HCT116 (cell line): Measurements from ENCODE around the gene NID2. TPM values are rescaled to one million over a fixed set of nuclear protein-coding genes. Genes with fewer than 3 reads are reported as not detected.
A peak's percentile ranks its signal among the peaks of the same experiment; 100 is the strongest.

Source experiments
- ATAC-seq: fragments of 200-7000 bp; cut with Tn5 transposase; 2 replicates; pipeline ENCODE4 v1.9.1; 2020; ENCODE audit warnings: mild to moderate bottlenecking, moderate library complexity
- BruUV-seq: library from RNA; stranded (reverse); fragments of 400-500 nt; replicated peaks from 2 replicates; lab custom pipeline; 2021; lab: Mats Ljungman, UMichigan
- CTCF ChIA-PET: fragments of 300-600 bp; sonication (Branson Sonifier 250); formaldehyde crosslinking; loops from one replicate; lab custom pipeline; 2021; ENCODE audit warnings: antibody characterized with exemption; lab: Charles Lee
- POLR2A ChIA-PET: fragments of 300-600, 350-600 bp; sonication (Branson Sonifier 250); formaldehyde crosslinking; loops from one replicate; lab custom pipeline; 2021; ENCODE audit warnings: antibody characterized with exemption; lab: Charles Lee
- RAD21 ChIA-PET, 2 experiments: fragments of 300-600 bp; sonication (Branson Sonifier 250); formaldehyde crosslinking; loops; one replicate each; lab custom pipeline; 2023; ENCODE audit warnings: low total read pairs in 2 of 2; ENCODE audit not compliant: uncharacterized antibody in 2 of 2, unreplicated experiment in 2 of 2, low non-redundant PET in 1 of 2; lab: Charles Lee
- DNase-seq: peaks from one replicate; pipeline ENCODE4 v3.0.0-alpha.2; 2010; ENCODE audit warnings: low read depth, low spot score
- H2AFZ ChIP-seq: fragments of 200-600 bp; shearing (Covaris generic), sonication (generic); 2 replicates; pipeline ENCODE4 v1.6.1; 2017; ENCODE audit warnings: low read depth, mixed run types, mixed read lengths, antibody characterized with exemption, low read length; ENCODE audit not compliant: poor library complexity, severe bottlenecking
- H3K27ac ChIP-seq: 2 replicates; pipeline ENCODE4 v1.5.1; 2012; ENCODE audit warnings: low read depth, low read length
- H3K27me3 ChIP-seq: fragments of 200-600 bp; sonication (generic); 2 replicates; pipeline ENCODE4 v1.6.1; 2016; ENCODE audit warnings: mixed run types, low read length, mixed read lengths; ENCODE audit not compliant: insufficient read depth
- H3K36me3 ChIP-seq, 2 experiments: fragments of 200-500 bp in 1 of 2; fragments of 200-600 bp in 1 of 2; sonication (Bioruptor generic) in 1 of 2; sonication (generic) in 1 of 2; 2 replicates each; pipeline versions ENCODE4 v1.5.1 to v1.6.1; 2014 to 2016; ENCODE audit warnings: low read length in 2 of 2, inconsistent platforms in 1 of 2, mixed read lengths in 1 of 2, mixed run types in 1 of 2; ENCODE audit not compliant: insufficient read depth in 2 of 2, control insufficient read depth in 1 of 2
- H3K4me1 ChIP-seq, 2 experiments: fragments of 200-600 bp in 1 of 2; sonication (generic) in 1 of 2; 2 replicates each; pipeline versions ENCODE4 v1.5.1 to v1.6.1; 2012 to 2017; ENCODE audit warnings: low read length in 2 of 2, inconsistent platforms in 1 of 2, mild to moderate bottlenecking in 1 of 2, mixed read lengths in 1 of 2, mixed run types in 1 of 2, moderate library complexity in 1 of 2; ENCODE audit not compliant: insufficient read depth in 2 of 2, control insufficient read depth in 1 of 2
- H3K4me2 ChIP-seq: fragments of 200-600 bp; sonication (generic); 2 replicates; pipeline ENCODE4 v1.6.1; 2017; ENCODE audit warnings: mixed run types, low read length, mixed read lengths
- H3K4me3 ChIP-seq, 2 experiments: fragments of 200-600 bp in 1 of 2; sonication (generic) in 1 of 2; replicated peaks in 1 of 2; 2 replicates each; pipeline ENCODE4 v1.5.1; 2011 to 2016; ENCODE audit warnings: low read length in 2 of 2, control low read depth in 1 of 2, low read depth in 1 of 2, mild to moderate bottlenecking in 1 of 2, mixed read lengths in 1 of 2, mixed run types in 1 of 2
- H3K79me2 ChIP-seq: fragments of 200-600 bp; sonication (generic); 2 replicates; pipeline ENCODE4 v1.6.1; 2017; ENCODE audit warnings: mild to moderate bottlenecking, mixed run types, low read length, moderate library complexity, mixed read lengths; ENCODE audit not compliant: insufficient read depth
- H3K9ac ChIP-seq: fragments of 200-600 bp; sonication (generic); 2 replicates; pipeline ENCODE4 v1.6.1; 2016; ENCODE audit warnings: low read length, mixed read lengths
- H3K9me2 ChIP-seq: fragments of 200-600 bp; sonication (generic), shearing (Covaris generic); 2 replicates; pipeline ENCODE4 v1.6.1; 2017; ENCODE audit warnings: mixed run types, mild to moderate bottlenecking, moderate library complexity; ENCODE audit not compliant: insufficient read depth
- H3K9me3 ChIP-seq, 2 experiments: fragments of 200-500 bp in 1 of 2; fragments of 200-600 bp in 1 of 2; sonication (Bioruptor generic) in 1 of 2; sonication (generic) in 1 of 2; 2 replicates each; pipeline ENCODE4 v1.6.1; 2014 to 2017; ENCODE audit warnings: low read length in 2 of 2, mixed read lengths in 2 of 2, inconsistent platforms in 1 of 2, low read depth in 1 of 2, mild to moderate bottlenecking in 1 of 2, mixed run types in 1 of 2, moderate library complexity in 1 of 2; ENCODE audit not compliant: control insufficient read depth in 1 of 2, insufficient read depth in 1 of 2
- H4K20me1 ChIP-seq: fragments of 200-600 bp; sonication (generic), shearing (Covaris generic); 2 replicates; pipeline ENCODE4 v1.6.1; 2017; ENCODE audit warnings: mixed run types, mild to moderate bottlenecking, moderate library complexity; ENCODE audit not compliant: insufficient read depth
- CEBPB ChIP-seq: IDR thresholded peaks from 2 replicates; pipeline ENCODE4 v1.6.1; 2012; ENCODE audit warnings: low read depth
- EGR1 ChIP-seq: IDR thresholded peaks from 2 replicates; pipeline ENCODE4 v1.6.1; 2012; ENCODE audit warnings: low read depth
- EZH2 ChIP-seq: fragments of 200-600 bp; sonication (generic); IDR thresholded peaks from 2 replicates; pipeline ENCODE4 v1.6.1; 2017; ENCODE audit warnings: antibody characterized with exemption, mixed run types
- EZH2phosphoT487 ChIP-seq: fragments of 200-600 bp; IDR thresholded peaks from 2 replicates; pipeline ENCODE4 v1.6.1; 2018; ENCODE audit warnings: antibody characterized with exemption, borderline replicate concordance
- FOSL1 ChIP-seq: IDR thresholded peaks from 2 replicates; pipeline ENCODE4 v1.6.1; 2012; ENCODE audit warnings: low read depth
- JUND ChIP-seq: IDR thresholded peaks from 2 replicates; pipeline ENCODE4 v1.6.1; 2012
- POLR2AphosphoS5 ChIP-seq: IDR thresholded peaks from 2 replicates; pipeline ENCODE4 v1.6.1; 2011; ENCODE audit warnings: mild to moderate bottlenecking, low read depth, low read length, moderate library complexity
- RAD21 ChIP-seq: IDR thresholded peaks from 2 replicates; pipeline ENCODE4 v1.6.1; 2012; ENCODE audit warnings: low read depth, mild to moderate bottlenecking
- SIN3A ChIP-seq: IDR thresholded peaks from 2 replicates; pipeline ENCODE4 v1.6.1; 2012; ENCODE audit warnings: low read depth
- intact Hi-C: fragments of 100-400 bp; cut with micrococcal nuclease; formaldehyde crosslinking; loops from 2 replicates; pipeline ENCODE4 v1.10.0; 2022
- total RNA-seq: library from RNA; stranded (reverse); gene quantifications from one replicate; pipeline ENCODE4 v1.2.1, GENCODE V29; 2021; ENCODE audit not compliant: unreplicated experiment
- TF ChIP-seq, protein P1 (sequence below), 3 experiments: fragments of 200-600 bp in 1 of 3; sonication (generic) in 1 of 3; IDR thresholded peaks in 2 of 3; conservative IDR thresholded peaks in 1 of 3; 2 replicates each; pipeline ENCODE4 v1.5.1; 2012 to 2017; ENCODE audit warnings: low read depth in 2 of 3, low read length in 2 of 3, antibody characterized with exemption in 1 of 3, borderline replicate concordance in 1 of 3, control low read depth in 1 of 3, mild to moderate bottlenecking in 1 of 3, mixed read lengths in 1 of 3, mixed run types in 1 of 3, moderate library complexity in 1 of 3; ENCODE audit not compliant: insufficient read depth in 1 of 3
- TF ChIP-seq, protein P2 (sequence below): IDR thresholded peaks from 2 replicates; pipeline ENCODE4 v1.6.1; 2012; ENCODE audit warnings: low read depth
- TF ChIP-seq, protein P3 (sequence below): IDR thresholded peaks from 2 replicates; pipeline ENCODE4 v1.6.1; 2012
- TF ChIP-seq, protein P4 (sequence below): IDR thresholded peaks from 2 replicates; pipeline ENCODE4 v1.6.1; 2011; ENCODE audit warnings: mild to moderate bottlenecking, low read length, moderate library complexity; ENCODE audit not compliant: insufficient replicate concordance; ENCODE audit errors: extremely low read depth

NID2 gene
- total RNA-seq, 1 experiment from 2014 or later: 0.84 TPM

DNA sequence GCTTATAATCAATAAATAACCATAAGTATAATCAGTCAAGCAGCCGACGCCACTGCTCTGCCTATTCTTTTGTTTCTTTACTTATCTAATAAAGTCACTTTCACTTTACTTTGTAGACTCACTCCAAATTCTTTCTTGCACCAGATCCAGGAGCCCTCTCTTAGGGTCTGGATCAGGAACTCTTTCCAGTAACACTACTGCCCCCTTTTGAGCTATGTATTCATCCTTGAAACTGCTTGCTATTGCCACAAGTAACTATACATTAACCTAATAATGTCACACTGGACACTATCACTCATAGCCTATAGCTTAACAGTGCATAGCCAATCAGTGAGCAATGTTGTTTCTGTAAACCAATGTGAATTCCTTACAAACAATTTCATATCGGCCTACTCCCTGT, 2.8 kb upstream of the NID2 start:
- RAD21 ChIA-PET: interaction anchor here in 1 of 2 experiments (0.6 kb wide), 1 partner anchor 28 kb away, joined by 3 read pairs; no protein-coding TSS in a partner anchor
- no peak overlapping the region for H3K4me2 ChIP-seq
- no peak overlapping the region for H3K27ac ChIP-seq
- H3K4me3 ChIP-seq: no peak overlapping the region
- H2AFZ ChIP-seq: no peak overlapping the region
- H3K9me2 ChIP-seq: no peaks in the 10 kb centered on the region
- POLR2A ChIA-PET: no interaction called here
- H3K4me1 ChIP-seq: peaks cover 0 to 5% of the 10 kb centered on the region in 2 experiments; a peak in 1 of 4 replicates
- no peaks in the 10 kb centered on the region for H3K79me2 ChIP-seq
- intact Hi-C loops: no loop called here
- DNase-seq: no peak
- no peaks in the 10 kb centered on the region for H3K9me3 ChIP-seq
- H3K36me3 ChIP-seq: no peaks in the 10 kb centered on the region
- CTCF ChIA-PET: interaction anchor here (1.0 to 2.2 kb wide), 3 partner anchors 9 to 52 kb away, joined by 3 to 5 read pairs (median 3); no protein-coding TSS in a partner anchor
- peak; percentile 60; the same call in 1 of the 2 replicates for ATAC-seq
- no TSS peak for BruUV-seq
- no peaks in the 10 kb centered on the region for H4K20me1 ChIP-seq
- no peak overlapping the region for H3K9ac ChIP-seq
- TF ChIP-seq, protein P1, sequence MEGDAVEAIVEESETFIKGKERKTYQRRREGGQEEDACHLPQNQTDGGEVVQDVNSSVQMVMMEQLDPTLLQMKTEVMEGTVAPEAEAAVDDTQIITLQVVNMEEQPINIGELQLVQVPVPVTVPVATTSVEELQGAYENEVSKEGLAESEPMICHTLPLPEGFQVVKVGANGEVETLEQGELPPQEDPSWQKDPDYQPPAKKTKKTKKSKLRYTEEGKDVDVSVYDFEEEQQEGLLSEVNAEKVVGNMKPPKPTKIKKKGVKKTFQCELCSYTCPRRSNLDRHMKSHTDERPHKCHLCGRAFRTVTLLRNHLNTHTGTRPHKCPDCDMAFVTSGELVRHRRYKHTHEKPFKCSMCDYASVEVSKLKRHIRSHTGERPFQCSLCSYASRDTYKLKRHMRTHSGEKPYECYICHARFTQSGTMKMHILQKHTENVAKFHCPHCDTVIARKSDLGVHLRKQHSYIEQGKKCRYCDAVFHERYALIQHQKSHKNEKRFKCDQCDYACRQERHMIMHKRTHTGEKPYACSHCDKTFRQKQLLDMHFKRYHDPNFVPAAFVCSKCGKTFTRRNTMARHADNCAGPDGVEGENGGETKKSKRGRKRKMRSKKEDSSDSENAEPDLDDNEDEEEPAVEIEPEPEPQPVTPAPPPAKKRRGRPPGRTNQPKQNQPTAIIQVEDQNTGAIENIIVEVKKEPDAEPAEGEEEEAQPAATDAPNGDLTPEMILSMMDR (IDR thresholded peaks at IDR 0.05 in 2 of 3, conservative IDR thresholded peaks at IDR 0.05 in 1 of 3; ENCODE audit: borderline replicate concordance in 1 of 3, insufficient read depth in 1 of 3, low read depth in 2 of 3, low read length in 2 of 3): peak in 1 of 3 experiments; percentile 24; a peak in 1 of 6 replicates
- TF ChIP-seq FOSL1: no peak
- no peak for TF ChIP-seq CEBPB
- peak; percentile 24; the same call in 1 of the 2 replicates for TF ChIP-seq RAD21
- TF ChIP-seq EGR1: no peak
- H3K27me3 ChIP-seq: peaks cover 4% of the 10 kb centered on the region; the same call in 1 of the 2 replicates

- H3K9me2 ChIP-seq: no peaks in the 10 kb centered on the region
- H3K4me2 ChIP-seq: no peak overlapping the region
- BruUV-seq: no TSS peak
- H3K36me3 ChIP-seq: no peaks in the 10 kb centered on the region
- DNase-seq (no peak), ATAC-seq (no peak)
- H3K79me2 ChIP-seq: no peaks in the 10 kb centered on the region
- H3K4me1 ChIP-seq: no peaks in the 10 kb centered on the region
- no peak overlapping the region for H3K9ac ChIP-seq
- no peak overlapping the region for H3K4me3 ChIP-seq
- ChIA-PET CTCF (no interaction called here), RAD21 (no interaction called here), POLR2A (no interaction called here)
- H2AFZ ChIP-seq: no peak overlapping the region
- H3K27me3 ChIP-seq: peaks cover 4% of the 10 kb centered on the region; the same call in 1 of the 2 replicates
- no peak overlapping the region for H3K27ac ChIP-seq
- H3K9me3 ChIP-seq: no peaks in the 10 kb centered on the region
- H4K20me1 ChIP-seq: no peaks in the 10 kb centered on the region
- intact Hi-C loops: no loop called here
- TF ChIP-seq, protein P2, sequence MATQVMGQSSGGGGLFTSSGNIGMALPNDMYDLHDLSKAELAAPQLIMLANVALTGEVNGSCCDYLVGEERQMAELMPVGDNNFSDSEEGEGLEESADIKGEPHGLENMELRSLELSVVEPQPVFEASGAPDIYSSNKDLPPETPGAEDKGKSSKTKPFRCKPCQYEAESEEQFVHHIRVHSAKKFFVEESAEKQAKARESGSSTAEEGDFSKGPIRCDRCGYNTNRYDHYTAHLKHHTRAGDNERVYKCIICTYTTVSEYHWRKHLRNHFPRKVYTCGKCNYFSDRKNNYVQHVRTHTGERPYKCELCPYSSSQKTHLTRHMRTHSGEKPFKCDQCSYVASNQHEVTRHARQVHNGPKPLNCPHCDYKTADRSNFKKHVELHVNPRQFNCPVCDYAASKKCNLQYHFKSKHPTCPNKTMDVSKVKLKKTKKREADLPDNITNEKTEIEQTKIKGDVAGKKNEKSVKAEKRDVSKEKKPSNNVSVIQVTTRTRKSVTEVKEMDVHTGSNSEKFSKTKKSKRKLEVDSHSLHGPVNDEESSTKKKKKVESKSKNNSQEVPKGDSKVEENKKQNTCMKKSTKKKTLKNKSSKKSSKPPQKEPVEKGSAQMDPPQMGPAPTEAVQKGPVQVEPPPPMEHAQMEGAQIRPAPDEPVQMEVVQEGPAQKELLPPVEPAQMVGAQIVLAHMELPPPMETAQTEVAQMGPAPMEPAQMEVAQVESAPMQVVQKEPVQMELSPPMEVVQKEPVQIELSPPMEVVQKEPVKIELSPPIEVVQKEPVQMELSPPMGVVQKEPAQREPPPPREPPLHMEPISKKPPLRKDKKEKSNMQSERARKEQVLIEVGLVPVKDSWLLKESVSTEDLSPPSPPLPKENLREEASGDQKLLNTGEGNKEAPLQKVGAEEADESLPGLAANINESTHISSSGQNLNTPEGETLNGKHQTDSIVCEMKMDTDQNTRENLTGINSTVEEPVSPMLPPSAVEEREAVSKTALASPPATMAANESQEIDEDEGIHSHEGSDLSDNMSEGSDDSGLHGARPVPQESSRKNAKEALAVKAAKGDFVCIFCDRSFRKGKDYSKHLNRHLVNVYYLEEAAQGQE: no peak
- TF ChIP-seq SIN3A: no peak
- TF ChIP-seq, protein P3, sequence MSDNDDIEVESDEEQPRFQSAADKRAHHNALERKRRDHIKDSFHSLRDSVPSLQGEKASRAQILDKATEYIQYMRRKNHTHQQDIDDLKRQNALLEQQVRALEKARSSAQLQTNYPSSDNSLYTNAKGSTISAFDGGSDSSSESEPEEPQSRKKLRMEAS: no peak
- TF ChIP-seq, protein P4, sequence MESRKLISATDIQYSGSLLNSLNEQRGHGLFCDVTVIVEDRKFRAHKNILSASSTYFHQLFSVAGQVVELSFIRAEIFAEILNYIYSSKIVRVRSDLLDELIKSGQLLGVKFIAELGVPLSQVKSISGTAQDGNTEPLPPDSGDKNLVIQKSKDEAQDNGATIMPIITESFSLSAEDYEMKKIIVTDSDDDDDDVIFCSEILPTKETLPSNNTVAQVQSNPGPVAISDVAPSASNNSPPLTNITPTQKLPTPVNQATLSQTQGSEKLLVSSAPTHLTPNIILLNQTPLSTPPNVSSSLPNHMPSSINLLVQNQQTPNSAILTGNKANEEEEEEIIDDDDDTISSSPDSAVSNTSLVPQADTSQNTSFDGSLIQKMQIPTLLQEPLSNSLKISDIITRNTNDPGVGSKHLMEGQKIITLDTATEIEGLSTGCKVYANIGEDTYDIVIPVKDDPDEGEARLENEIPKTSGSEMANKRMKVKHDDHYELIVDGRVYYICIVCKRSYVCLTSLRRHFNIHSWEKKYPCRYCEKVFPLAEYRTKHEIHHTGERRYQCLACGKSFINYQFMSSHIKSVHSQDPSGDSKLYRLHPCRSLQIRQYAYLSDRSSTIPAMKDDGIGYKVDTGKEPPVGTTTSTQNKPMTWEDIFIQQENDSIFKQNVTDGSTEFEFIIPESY: no peak
- no peak for TF ChIP-seq JUND
- no peak for TF ChIP-seq EZH2
- TF ChIP-seq EZH2phosphoT487: no peak
- TF ChIP-seq POLR2AphosphoS5: no peak
- no peak for TF ChIP-seq FOSL1
These were observed 1.2 kb upstream of the NID2 start for GRCh38 chr14:52070051-52070431.
